IMR-90 (cell line): Measurements from ENCODE around the gene MAPK9. TPM values are rescaled to one million over a fixed set of nuclear protein-coding genes. Genes with fewer than 3 reads are reported as not detected.

Source experiments
- ATAC-seq: fragments of 200-7000 bp; cut with Tn5 transposase; 2 replicates; pipeline ENCODE4 v1.9.1; 2020; ENCODE audit warnings: low read depth, mild to moderate bottlenecking, moderate library complexity
- BruUV-seq: library from RNA; stranded (reverse); fragments of 400-500 nt; replicated peaks from 2 replicates; lab custom pipeline; 2021; lab: Mats Ljungman, UMichigan
- CTCF ChIA-PET: fragments of 300-600 bp; formaldehyde crosslinking; extraction: SDS; loops from one replicate; lab custom pipeline; 2021; ENCODE audit warnings: antibody characterized with exemption; lab: Yijun Ruan, JAX
- POLR2A ChIA-PET: fragments of 300-600 bp; sonication (Branson Sonifier 250); formaldehyde crosslinking; loops from one replicate; lab custom pipeline; 2022; ENCODE audit warnings: antibody characterized with exemption; ENCODE audit not compliant: unreplicated experiment; lab: Charles Lee
- DNase-seq: peaks from one replicate; pipeline ENCODE4 v3.0.0; 2013
- H2AFZ ChIP-seq: replicated peaks from 2 replicates; pipeline ENCODE3; 2013; ENCODE audit warnings: low read length, mild to moderate bottlenecking; ENCODE audit not compliant: poor library complexity
- H2AK5ac ChIP-seq: 2 replicates; pipeline ENCODE4 v1.6.1; 2013; ENCODE audit warnings: low read depth, low read length, inconsistent platforms
- H2AK9ac ChIP-seq: replicated peaks from 2 replicates; pipeline ENCODE3; 2013; ENCODE audit warnings: mild to moderate bottlenecking, low read depth, low read length, moderate library complexity; ENCODE audit not compliant: poor library complexity
- H2BK120ac ChIP-seq: 2 replicates; pipeline ENCODE4 v1.6.1; 2013; ENCODE audit warnings: low read depth, low read length, inconsistent platforms
- H2BK15ac ChIP-seq: 3 replicates; pipeline ENCODE4 v1.6.1; 2013; ENCODE audit warnings: low read depth, low read length, inconsistent platforms
- H2BK20ac ChIP-seq: 2 replicates; pipeline ENCODE4 v1.6.1; 2013; ENCODE audit warnings: low read depth, mild to moderate bottlenecking, inconsistent platforms, low read length, moderate library complexity
- H2BK5ac ChIP-seq: 2 replicates; pipeline ENCODE4 v1.6.1; 2013; ENCODE audit warnings: mild to moderate bottlenecking, low read depth, low read length, inconsistent platforms; ENCODE audit not compliant: poor library complexity, severe bottlenecking
- H3K14ac ChIP-seq: replicated peaks from 2 replicates; pipeline ENCODE4 v1.6.1; 2013; ENCODE audit warnings: low read depth, low read length, inconsistent platforms
- H3K18ac ChIP-seq: 2 replicates; pipeline ENCODE4 v1.6.1; 2013; ENCODE audit warnings: low read depth, low read length, control low read depth
- H3K23ac ChIP-seq: 2 replicates; pipeline ENCODE4 v1.6.1; 2013; ENCODE audit warnings: low read depth, low read length, inconsistent platforms
- H3K27ac ChIP-seq: 2 replicates; pipeline ENCODE4 v1.5.1; 2013; ENCODE audit warnings: mild to moderate bottlenecking, control low read depth, low read length; ENCODE audit not compliant: insufficient read depth
- H3K27me3 ChIP-seq: 2 replicates; pipeline ENCODE4 v1.6.1; 2013; ENCODE audit warnings: low read length; ENCODE audit not compliant: control insufficient read depth, insufficient read depth
- H3K36me3 ChIP-seq: 2 replicates; pipeline ENCODE4 v1.6.1; 2013; ENCODE audit warnings: low read length, mixed read lengths; ENCODE audit not compliant: control insufficient read depth, insufficient read depth
- H3K4ac ChIP-seq: 2 replicates; pipeline ENCODE4 v1.6.1; 2013; ENCODE audit warnings: low read depth, low read length, inconsistent platforms
- H3K4me1 ChIP-seq: 2 replicates; pipeline ENCODE4 v1.6.1; 2013; ENCODE audit warnings: low read length, mixed read lengths; ENCODE audit not compliant: control insufficient read depth, insufficient read depth
- H3K4me2 ChIP-seq: 2 replicates; pipeline ENCODE4 v1.6.1; 2013; ENCODE audit warnings: low read depth, mild to moderate bottlenecking, control low read depth, low read length, moderate library complexity
- H3K4me3 ChIP-seq: 2 replicates; pipeline ENCODE4 v1.5.1; 2013; ENCODE audit warnings: low read depth, mild to moderate bottlenecking, control low read depth, low read length, moderate library complexity; ENCODE audit not compliant: insufficient read depth
- H3K56ac ChIP-seq: 2 replicates; pipeline ENCODE4 v1.6.1; 2013; ENCODE audit warnings: low read length, inconsistent platforms; ENCODE audit not compliant: insufficient read depth; ENCODE audit errors: extremely low read depth
- H3K79me1 ChIP-seq, 2 experiments: 2 replicates each; pipeline ENCODE4 v1.6.1; 2013; ENCODE audit warnings: low read length in 2 of 2, inconsistent platforms in 1 of 2, low read depth in 1 of 2
- H3K9ac ChIP-seq: 2 replicates; pipeline ENCODE4 v1.6.1; 2013; ENCODE audit warnings: low read depth, low read length, control low read depth
- H3K9me1 ChIP-seq: 2 replicates; pipeline ENCODE4 v1.6.1; 2013; ENCODE audit warnings: low read length, inconsistent platforms; ENCODE audit not compliant: insufficient read depth
- H3K9me3 ChIP-seq: 2 replicates; pipeline ENCODE4 v1.6.1; 2013; ENCODE audit warnings: low read length; ENCODE audit not compliant: control insufficient read depth, insufficient read depth
- H4K20me1 ChIP-seq: 2 replicates; pipeline ENCODE4 v1.6.1; 2013; ENCODE audit warnings: low read length, inconsistent platforms; ENCODE audit not compliant: insufficient read depth
- H4K5ac ChIP-seq: 2 replicates; pipeline ENCODE4 v1.6.1; 2013; ENCODE audit warnings: mild to moderate bottlenecking, low read depth, low read length, control low read depth
- H4K8ac ChIP-seq, 2 experiments: 2 replicates each; pipeline ENCODE4 v1.6.1; 2013; ENCODE audit warnings: low read depth in 2 of 2, low read length in 2 of 2, control low read depth in 1 of 2, inconsistent platforms in 1 of 2
- H4K91ac ChIP-seq: 2 replicates; pipeline ENCODE4 v1.6.1; 2013; ENCODE audit warnings: low read depth, low read length, inconsistent platforms; ENCODE audit not compliant: insufficient read depth
- FOS ChIP-seq: fragments of 150-350 bp; IDR thresholded peaks from 2 replicates; pipeline ENCODE4 v1.6.1; 2016; ENCODE audit warnings: low read depth, low read length
- MAZ ChIP-seq: IDR thresholded peaks from 2 replicates; pipeline ENCODE4 v1.6.1; 2012; ENCODE audit warnings: low read depth, mild to moderate bottlenecking, low read length, improper control_type of control experiment, moderate library complexity, borderline replicate concordance
- NFE2L2 ChIP-seq: fragments of 150-350 bp; IDR thresholded peaks from 2 replicates; pipeline ENCODE4 v1.6.1; 2016; ENCODE audit warnings: low read depth, mild to moderate bottlenecking, low read length
- RCOR1 ChIP-seq: IDR thresholded peaks from 2 replicates; pipeline ENCODE4 v1.6.1; 2012; ENCODE audit warnings: mild to moderate bottlenecking, low read length, improper control_type of control experiment; ENCODE audit not compliant: insufficient replicate concordance
- USF2 ChIP-seq: fragments of 150-350 bp; IDR thresholded peaks from 2 replicates; pipeline ENCODE4 v1.6.1; 2017; ENCODE audit warnings: mild to moderate bottlenecking, antibody characterized with exemption, low read length, low read depth
- WGBS, 2 experiments: methylation state at CpG; one replicate each; pipeline versions ENCODE4 v1.1.5 to v1.1.7; 2013; ENCODE audit warnings: missing lambda C conversion rate in 2 of 2; ENCODE audit not compliant: insufficient read length in 1 of 2; ENCODE audit errors: extremely low coverage in 2 of 2; 5-methylcytosine and 5-hydroxymethylcytosine counted together
- dilution Hi-C: fragments of 300-500 bp; cut with HindIII; formaldehyde crosslinking; loops from one replicate; pipeline ENCODE4 v1.14.3; 2018; ENCODE audit warnings: low sequenced_read_pairs; ENCODE audit not compliant: unreplicated experiment
- in situ Hi-C: fragments of 300-500 bp; cut with MboI; formaldehyde crosslinking; loops from 3 replicates; pipeline ENCODE4 v1.14.3; 2019; ENCODE audit warnings: low sequenced_read_pairs, inconsistent platforms, mixed read lengths
- intact Hi-C: fragments of 100-400 bp; cut with micrococcal nuclease; formaldehyde crosslinking; loops from 2 replicates; pipeline ENCODE4 v1.10.0; 2022
- polyA plus RNA-seq, 3 experiments: library from polyadenylated mRNA; depleted of rRNA; stranded (reverse); fragments of >200 nt; gene quantifications; 2 replicates each; pipeline ENCODE4 v1.2.3, GENCODE V29; 2012; ENCODE audit warnings: low replicate concordance in 1 of 3
- total RNA-seq: library from RNA; depleted of rRNA; stranded (reverse); fragments of >200 nt; gene quantifications from 2 replicates; pipeline ENCODE4 v1.2.3, GENCODE V29; 2012
- TF ChIP-seq, protein P1 (sequence below): fragments of 150-350 bp; IDR thresholded peaks from 2 replicates; pipeline ENCODE4 v1.6.1; 2016; ENCODE audit warnings: low read depth, mild to moderate bottlenecking, low read length, moderate library complexity, borderline replicate concordance

Gene MAPK9
- total and polyA plus RNA-seq, 2 of the 4 experiments (the other 2 are of a cell fraction): 22.9 to 23.3 TPM

GRCh38 chr5:180330270-180330648, 38.4 kb upstream of the MAPK9 start:
- no TSS peak for BruUV-seq
- Histone ChIP-seq H3K9ac (no peak overlapping the region; the same call in 1 of the 2 replicates), H2AK9ac (no peak overlapping the region), H3K27me3 (no peaks in the 10 kb centered on the region), H3K9me3 (no peaks in the 10 kb centered on the region), H2BK5ac (peak overlapping the region; percentile 42), H2AK5ac (peak overlapping the region; percentile 60), H3K4me3 (no peak overlapping the region), H3K18ac (peak overlapping the region; percentile 2; the same call in 1 of the 2 replicates), H2AFZ (no peak overlapping the region), H3K4me1 (peaks cover 18% of the 10 kb centered on the region), H3K14ac (peak overlapping the region; percentile 56), H3K36me3 (peaks cover 12% of the 10 kb centered on the region), H3K23ac (0 out of 2 replicates have a peak overlapping the region, but pooled peaks have one; percentile 29), H2BK15ac (no peak overlapping the region), H2BK120ac (peak overlapping the region; percentile 14), H3K79me1 (peaks cover 0 to 8% of the 10 kb centered on the region in 2 experiments; a peak in 1 of 4 replicates), H3K4me2 (peak overlapping the region; percentile 44), H4K20me1 (peaks cover 21% of the 10 kb centered on the region), H3K4ac (peak overlapping the region; percentile 52; the same call in 1 of the 2 replicates), H3K27ac (peak overlapping the region; percentile 4; the same call in 1 of the 2 replicates), H3K56ac (no peak overlapping the region), H2BK20ac (peak overlapping the region; percentile 23; the same call in 1 of the 2 replicates), H4K8ac (peak overlapping the region in 1 of 2 experiments; percentile 10; a peak in 1 of 4 replicates), H4K91ac (no peak overlapping the region), H3K9me1 (peaks cover 20% of the 10 kb centered on the region), H4K5ac (no peak overlapping the region)
- intact Hi-C loops (loop anchor here (2.0 kb wide), 1 partner anchor 37 kb away; the partner anchor contains the start of gene MAPK9), in situ Hi-C loops (no loop called here), dilution Hi-C loops (no loop called here)
- ChIA-PET POLR2A (interaction anchor here (0.7 kb wide), 1 partner anchor 276 kb away, joined by 4 read pairs; no protein-coding TSS in a partner anchor), CTCF (interaction anchor here (1.3 kb wide), 1 partner anchor 37 kb away, joined by 5 read pairs; no protein-coding TSS in a partner anchor)
- DNase-seq: no peak
- TF ChIP-seq RCOR1: no peak
- TF ChIP-seq, protein P1, sequence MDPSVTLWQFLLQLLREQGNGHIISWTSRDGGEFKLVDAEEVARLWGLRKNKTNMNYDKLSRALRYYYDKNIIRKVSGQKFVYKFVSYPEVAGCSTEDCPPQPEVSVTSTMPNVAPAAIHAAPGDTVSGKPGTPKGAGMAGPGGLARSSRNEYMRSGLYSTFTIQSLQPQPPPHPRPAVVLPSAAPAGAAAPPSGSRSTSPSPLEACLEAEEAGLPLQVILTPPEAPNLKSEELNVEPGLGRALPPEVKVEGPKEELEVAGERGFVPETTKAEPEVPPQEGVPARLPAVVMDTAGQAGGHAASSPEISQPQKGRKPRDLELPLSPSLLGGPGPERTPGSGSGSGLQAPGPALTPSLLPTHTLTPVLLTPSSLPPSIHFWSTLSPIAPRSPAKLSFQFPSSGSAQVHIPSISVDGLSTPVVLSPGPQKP: no peak
- no peak for TF ChIP-seq MAZ
- no peak for TF ChIP-seq NFE2L2
- TF ChIP-seq FOS: no peak
- TF ChIP-seq USF2: no peak
- 0 out of 2 replicates have a peak, but pooled peaks have one; percentile 2 for ATAC-seq
- WGBS, 2 experiments: no CpG with 5 or more reads among the region's 5 CpGs
